BJ (cell line): ENCODE results near the gene B4GALT6. TPM values are rescaled to one million over a fixed set of nuclear protein-coding genes. Genes with fewer than 3 reads are reported as not detected.

Experiments used
- CTCF ChIA-PET: fragments of 350-600 bp; formaldehyde crosslinking; extraction: SDS; loops from one replicate; lab custom pipeline; 2021; ENCODE audit warnings: antibody characterized with exemption, inconsistent platforms; lab: Yijun Ruan, JAX
- POLR2A ChIA-PET: fragments of 300-600 bp; sonication (Branson Sonifier 250); formaldehyde crosslinking; extraction: SDS; loops from one replicate; lab custom pipeline; 2021; ENCODE audit warnings: antibody characterized with exemption; lab: Charles Lee
- DNase-seq: peaks from one replicate; pipeline ENCODE4 v3.0.0-alpha.2; 2011; ENCODE audit warnings: low read depth
- H3K27me3 ChIP-seq: 2 replicates; pipeline ENCODE4 v1.6.0; 2011; ENCODE audit warnings: low read length; ENCODE audit not compliant: control insufficient read depth, insufficient read depth
- H3K36me3 ChIP-seq: 2 replicates; pipeline ENCODE4 v1.5.1; 2011; ENCODE audit warnings: low read length; ENCODE audit not compliant: control insufficient read depth, insufficient read depth
- H3K4me3 ChIP-seq: 2 replicates; pipeline ENCODE4 v1.5.1; 2011; ENCODE audit warnings: low read depth, mild to moderate bottlenecking, control low read depth, low read length
- polyA plus RNA-seq: library from polyadenylated mRNA; depleted of rRNA; stranded (reverse); fragments of >200 nt; gene quantifications from 2 replicates; pipeline ENCODE4 v1.2.3, GENCODE V29; 2011
- TF ChIP-seq, protein P1 (sequence below): IDR thresholded peaks from 2 replicates; pipeline ENCODE4 v1.5.1; 2011; ENCODE audit warnings: low read depth, mild to moderate bottlenecking, control low read depth, inconsistent platforms, low read length, moderate library complexity; ENCODE audit not compliant: insufficient read depth

The B4GALT6 gene
- polyA plus RNA-seq, 1 experiment = 0.26 TPM

GRCh38 chr18:31716362-31716761, 32.0 kb upstream of the B4GALT6 start:
- TF ChIP-seq, protein P1, sequence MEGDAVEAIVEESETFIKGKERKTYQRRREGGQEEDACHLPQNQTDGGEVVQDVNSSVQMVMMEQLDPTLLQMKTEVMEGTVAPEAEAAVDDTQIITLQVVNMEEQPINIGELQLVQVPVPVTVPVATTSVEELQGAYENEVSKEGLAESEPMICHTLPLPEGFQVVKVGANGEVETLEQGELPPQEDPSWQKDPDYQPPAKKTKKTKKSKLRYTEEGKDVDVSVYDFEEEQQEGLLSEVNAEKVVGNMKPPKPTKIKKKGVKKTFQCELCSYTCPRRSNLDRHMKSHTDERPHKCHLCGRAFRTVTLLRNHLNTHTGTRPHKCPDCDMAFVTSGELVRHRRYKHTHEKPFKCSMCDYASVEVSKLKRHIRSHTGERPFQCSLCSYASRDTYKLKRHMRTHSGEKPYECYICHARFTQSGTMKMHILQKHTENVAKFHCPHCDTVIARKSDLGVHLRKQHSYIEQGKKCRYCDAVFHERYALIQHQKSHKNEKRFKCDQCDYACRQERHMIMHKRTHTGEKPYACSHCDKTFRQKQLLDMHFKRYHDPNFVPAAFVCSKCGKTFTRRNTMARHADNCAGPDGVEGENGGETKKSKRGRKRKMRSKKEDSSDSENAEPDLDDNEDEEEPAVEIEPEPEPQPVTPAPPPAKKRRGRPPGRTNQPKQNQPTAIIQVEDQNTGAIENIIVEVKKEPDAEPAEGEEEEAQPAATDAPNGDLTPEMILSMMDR = no peak
- DNase-seq = no peak
- ChIA-PET CTCF (interaction anchor here (0.7 kb wide), 1 partner anchor 19 kb away, joined by 4 read pairs; no protein-coding TSS in a partner anchor), POLR2A (no interaction called here)
- Histone ChIP-seq H3K36me3 (no peaks in the 10 kb centered on the region), H3K4me3 (no peak overlapping the region), H3K27me3 (no peaks in the 10 kb centered on the region)

DNA sequence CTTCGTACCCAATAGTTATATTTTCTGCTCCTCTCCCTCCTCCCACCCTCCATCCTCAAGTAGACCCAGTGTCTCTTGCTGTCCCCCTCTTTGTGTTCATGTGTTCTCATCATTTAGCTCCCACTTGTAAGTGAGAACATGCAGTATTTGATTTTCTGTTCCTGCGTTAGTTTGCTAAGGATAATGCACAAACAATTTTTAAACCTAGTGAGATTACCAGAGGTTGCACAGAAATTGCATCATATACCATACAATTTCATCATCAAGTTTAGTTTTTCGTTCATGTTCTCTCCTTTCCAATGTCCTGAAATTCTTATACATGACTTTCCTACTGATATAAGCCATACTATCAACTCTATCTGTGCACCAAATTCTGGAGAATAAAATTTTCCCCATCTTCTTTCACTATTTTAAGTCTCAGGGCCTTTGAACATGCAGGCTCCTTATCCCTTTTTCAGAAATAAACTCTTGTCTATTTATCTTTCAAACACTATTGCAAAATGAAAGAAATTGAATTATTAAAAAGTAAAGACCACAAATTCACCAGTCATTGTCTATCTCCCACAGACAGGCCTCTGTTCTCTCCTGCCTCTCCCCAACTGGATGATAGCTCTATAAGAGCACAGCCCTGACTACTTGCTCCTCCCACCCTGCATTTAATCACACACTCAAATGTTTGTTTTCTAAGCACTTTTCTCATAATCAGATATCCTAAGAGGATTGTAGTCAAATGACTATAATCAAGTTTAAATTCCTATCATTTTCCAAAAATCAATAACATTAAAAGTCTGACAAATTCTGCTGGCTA, 27.2 kb upstream of the B4GALT6 start:
- no peak for DNase-seq
- ChIA-PET POLR2A (no interaction called here), CTCF (interaction anchor here (1.3 kb wide), 1 partner anchor 11 kb away, joined by 5 read pairs; no protein-coding TSS in a partner anchor)
- no peak overlapping the region for H3K4me3 ChIP-seq
- no peaks in the 10 kb centered on the region for H3K27me3 ChIP-seq
- H3K36me3 ChIP-seq = no peaks in the 10 kb centered on the region
- TF ChIP-seq, protein P1 = no peak

DNA sequence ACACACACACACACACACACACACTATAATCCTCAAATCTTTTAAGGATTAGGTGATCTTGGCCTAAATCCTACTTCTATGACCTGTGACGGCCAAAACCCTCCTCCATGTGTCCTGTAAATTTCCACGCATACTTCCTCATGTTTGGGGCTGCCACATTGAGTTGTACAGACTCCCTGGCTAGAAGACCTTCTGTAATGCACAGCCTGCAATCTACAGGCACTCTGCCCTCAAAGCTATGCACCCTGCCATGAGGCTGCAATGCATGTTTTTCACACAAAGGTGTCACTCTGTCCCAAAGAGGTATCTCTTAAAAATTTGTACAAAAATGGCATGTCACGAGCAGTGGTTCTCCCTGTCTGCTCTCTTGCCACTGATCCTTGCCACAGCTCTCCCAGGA, 26.4 kb upstream of the B4GALT6 start:
- H3K4me3 ChIP-seq = no peak overlapping the region
- TF ChIP-seq, protein P1 = no peak
- H3K27me3 ChIP-seq = no peaks in the 10 kb centered on the region
- CTCF ChIA-PET = interaction anchor here (1.3 kb wide), 1 partner anchor 12 kb away, joined by 5 read pairs; no protein-coding TSS in a partner anchor
- POLR2A ChIA-PET = no interaction called here
- DNase-seq = no peak
- H3K36me3 ChIP-seq = no peaks in the 10 kb centered on the region

GRCh38 chr18:31707815-31708214, 23.4 kb upstream of the B4GALT6 start:
- H3K4me3 ChIP-seq = no peak overlapping the region
- TF ChIP-seq, protein P1 = no peak
- POLR2A ChIA-PET = no interaction called here
- H3K27me3 ChIP-seq = no peaks in the 10 kb centered on the region
- DNase-seq = no peak
- CTCF ChIA-PET = interaction anchor here (1.4 to 2.2 kb wide), 2 partner anchors 14 to 30 kb away, joined by 3 to 7 read pairs; no protein-coding TSS in a partner anchor
- H3K36me3 ChIP-seq = no peaks in the 10 kb centered on the region

DNA sequence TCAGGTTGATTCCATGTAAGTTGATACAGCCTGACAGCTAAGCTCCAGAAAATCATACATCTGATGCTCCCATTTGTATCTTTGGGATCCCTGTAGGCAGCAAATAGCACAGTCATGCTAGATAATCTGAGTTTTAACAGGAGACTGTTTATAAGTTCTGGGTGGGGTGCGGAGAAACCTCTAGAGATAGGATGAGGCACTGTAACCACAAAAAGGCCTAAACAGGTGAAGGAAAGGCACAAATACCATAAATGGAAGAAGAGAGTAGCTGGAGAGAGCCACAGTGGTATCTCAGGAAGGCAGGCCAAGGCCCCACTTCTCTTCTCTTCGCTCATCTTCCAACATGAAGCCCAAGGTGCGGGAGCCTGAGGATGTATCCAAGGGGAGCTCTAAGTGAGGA, 18.1 kb upstream of the B4GALT6 start:
- H3K4me3 ChIP-seq = no peak overlapping the region
- CTCF ChIA-PET = interaction anchor here (0.6 kb wide), 2 partner anchors 18 to 182 kb away, joined by 3 to 4 read pairs; no protein-coding TSS in a partner anchor
- H3K36me3 ChIP-seq = no peaks in the 10 kb centered on the region
- POLR2A ChIA-PET = no interaction called here
- H3K27me3 ChIP-seq = no peaks in the 10 kb centered on the region
- TF ChIP-seq, protein P1 = no peak
- DNase-seq = no peak
